DMS 273 (cell line): Measurements from ENCODE around the gene ALDH3B1.

Source experiments
- DNase-seq: peaks from one replicate; lab custom pipeline; 2025; ENCODE audit not compliant: unreplicated experiment; lab: John Stamatoyannopoulos, UW

ALDH3B1 gene

DNA sequence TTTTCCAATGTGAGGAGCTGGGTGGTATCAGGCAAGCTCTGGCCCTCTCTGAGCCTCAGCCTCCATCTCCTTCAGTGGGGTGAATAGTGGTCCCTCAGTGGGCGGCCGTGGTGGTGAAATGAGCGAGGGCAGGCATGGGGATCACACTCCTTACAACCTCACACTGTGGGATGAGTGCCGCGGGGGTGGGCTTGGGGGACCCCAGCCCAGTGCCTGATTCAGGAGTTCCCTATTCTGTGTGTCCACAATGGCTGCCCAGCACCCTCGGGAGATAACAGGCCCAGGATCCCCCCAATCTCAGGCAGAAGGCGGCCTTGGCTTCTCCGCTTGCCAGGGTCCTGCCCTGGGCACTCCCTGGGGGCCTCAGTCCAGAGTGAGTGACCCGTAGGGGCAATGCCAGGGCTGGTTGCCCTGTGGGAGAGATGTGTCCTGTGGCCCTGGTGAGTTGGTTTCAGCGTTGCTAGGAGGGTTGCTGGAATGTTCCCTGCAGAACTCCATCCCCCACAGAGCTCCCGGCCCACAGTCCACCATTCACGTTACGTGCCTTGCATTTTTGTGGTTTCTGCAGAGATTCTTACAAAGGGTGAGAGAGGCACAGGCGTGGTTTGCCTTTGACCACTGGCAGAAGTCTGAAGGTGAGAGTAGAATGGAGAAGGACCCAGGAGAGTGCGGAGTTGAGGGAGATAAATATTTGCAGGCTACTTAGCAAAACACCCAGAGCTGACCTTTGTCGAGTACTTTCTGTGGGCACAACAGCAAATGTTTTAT, 2.9 kb downstream of the ALDH3B1 start:
- DNase-seq, result no peak

DNA sequence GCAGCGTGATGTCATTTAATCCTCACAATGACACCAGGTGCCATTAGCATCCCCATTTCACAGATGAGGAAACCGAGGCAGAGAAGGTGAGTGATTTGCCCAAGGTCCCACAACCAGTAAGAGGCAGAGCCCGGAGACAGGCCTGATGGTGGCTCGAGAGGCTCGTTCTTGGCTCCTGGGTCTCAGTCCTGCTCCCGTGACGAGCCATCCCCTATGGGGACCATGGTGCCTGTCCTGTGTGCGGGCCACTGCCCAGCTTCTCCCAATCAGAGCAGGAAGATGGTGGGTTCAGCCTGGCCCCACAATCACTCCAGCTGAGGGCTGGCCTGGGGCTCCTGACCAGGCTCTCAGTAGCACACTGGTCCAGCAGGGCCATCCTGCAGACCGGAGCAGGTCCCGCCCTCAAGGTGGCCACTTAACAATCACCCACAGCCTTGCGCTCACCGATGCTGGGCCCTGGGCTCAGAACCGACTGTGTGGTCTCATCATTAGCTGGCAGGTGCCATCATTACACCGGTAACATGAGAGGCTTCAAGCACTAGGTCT, 3.6 kb downstream of the ALDH3B1 start:
- DNase-seq, result no peak

DNA sequence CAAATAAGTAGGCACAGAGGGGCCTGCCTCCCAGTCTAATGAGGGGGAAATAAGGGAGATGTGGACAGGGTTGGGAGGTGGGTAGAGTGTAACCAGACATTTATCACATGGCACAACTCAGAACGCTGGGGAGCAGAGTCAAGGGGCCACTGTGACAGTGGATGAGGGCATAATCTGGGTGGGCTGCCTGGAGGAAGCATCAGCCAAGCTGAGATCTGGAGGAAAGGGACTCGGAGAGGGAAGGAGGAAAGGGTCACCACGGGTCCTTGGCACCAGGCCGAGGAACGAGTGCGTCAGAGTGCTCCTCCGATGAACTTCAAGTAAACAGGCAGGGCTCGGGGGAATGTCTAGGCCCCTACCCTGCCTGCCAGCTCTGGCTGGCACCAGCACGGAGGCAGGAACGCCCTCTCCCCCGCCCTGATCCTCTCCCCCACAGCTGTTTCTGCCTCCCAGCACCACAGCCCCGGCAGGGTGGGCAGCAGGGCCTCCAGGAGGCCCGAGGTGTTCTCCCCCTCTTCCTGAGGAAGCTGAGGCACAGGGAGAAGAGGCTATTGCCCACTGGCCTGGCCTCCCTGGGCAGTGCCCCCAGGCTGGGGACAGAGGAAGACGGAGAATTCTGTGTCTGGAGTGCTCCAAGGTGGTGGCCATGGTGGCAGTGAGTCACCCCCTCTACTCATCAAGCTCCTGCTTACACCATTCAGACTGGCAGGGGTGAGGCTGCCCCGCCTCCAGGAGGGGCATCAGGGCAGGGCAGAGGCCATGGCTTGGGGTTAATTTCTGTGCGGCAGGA, 4.2 kb downstream of the ALDH3B1 start:
- DNase-seq, result peak; percentile 57

DNA sequence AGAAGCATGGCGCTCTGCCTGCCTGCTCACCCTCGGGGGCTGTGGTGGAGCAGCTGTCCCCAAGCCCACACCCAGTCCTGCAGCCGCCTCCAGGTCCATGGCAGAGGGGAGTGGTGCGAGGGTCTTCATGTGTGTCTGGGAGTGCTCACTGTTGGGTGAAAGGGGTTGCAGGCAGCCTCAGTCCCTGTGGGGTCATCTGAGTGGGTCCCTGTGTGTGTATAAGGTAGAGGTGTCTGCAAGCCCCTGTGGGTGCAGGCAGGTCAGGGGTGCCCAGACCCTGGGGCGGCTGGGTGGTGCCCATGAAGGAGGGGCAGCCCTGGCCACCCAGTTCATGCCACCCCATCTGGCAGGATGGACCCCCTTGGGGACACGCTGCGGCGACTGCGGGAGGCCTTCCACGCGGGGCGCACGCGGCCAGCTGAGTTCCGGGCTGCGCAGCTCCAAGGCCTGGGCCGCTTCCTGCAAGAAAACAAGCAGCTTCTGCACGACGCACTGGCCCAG, 4.9 kb downstream of the ALDH3B1 start:
- DNase-seq, result no peak

DNA sequence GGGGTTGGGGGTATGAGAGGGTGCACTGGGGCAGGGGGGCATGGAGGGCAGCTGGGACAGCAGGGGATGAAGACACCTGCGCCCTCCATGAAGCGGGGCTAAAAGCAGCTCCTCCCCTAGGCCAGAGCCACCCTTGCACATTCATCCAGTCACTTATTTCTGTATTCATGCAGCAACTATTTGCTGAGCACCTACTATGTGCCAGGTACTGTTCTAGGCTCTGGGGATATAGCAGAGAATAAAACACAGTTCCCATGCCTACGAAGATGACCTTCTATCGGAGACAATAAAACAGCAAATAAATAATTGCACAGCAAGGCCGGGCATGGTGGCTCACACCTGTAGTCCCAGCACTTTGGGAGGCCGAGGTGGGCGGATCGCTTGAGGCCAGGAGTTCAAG, 5.3 kb downstream of the ALDH3B1 start:
- no peak for DNase-seq

DNA sequence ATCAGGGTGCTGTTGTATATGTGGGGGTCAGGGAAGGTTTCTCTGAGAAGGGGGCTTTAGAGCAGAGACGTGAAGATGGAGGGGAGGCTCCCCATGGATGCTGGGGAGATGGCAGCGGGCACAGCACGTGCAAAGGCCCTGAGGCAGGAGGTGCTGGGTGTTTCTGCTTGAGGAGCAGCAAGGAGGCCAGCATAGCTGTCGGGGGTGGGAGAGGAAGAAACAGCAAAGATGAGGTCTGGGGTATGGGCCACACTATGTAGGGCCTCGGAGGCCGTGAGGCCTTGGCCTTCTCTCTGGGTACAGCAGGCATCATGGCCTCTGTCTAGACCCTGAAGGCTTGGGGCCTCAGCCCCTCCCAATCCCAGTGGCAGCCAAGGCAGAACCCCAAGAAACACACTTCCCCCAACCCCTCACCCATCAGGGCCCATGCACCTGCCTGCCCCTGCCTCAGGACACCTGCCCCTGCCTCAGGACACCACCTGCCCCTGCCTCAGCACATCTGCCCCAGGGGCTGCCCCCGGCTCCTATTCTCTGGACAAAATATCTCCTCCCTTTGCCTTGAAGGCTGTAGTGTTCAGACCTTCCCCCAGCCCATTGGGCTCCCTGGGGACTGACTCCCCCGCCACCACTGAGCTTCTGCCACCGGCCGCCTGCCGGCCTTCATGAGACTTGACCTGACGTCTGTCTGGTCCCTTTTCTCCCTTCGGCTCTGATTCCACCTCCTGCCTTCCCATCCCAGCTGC, 6.2 kb downstream of the ALDH3B1 start:
- DNase-seq, result peak; percentile 56

DNA sequence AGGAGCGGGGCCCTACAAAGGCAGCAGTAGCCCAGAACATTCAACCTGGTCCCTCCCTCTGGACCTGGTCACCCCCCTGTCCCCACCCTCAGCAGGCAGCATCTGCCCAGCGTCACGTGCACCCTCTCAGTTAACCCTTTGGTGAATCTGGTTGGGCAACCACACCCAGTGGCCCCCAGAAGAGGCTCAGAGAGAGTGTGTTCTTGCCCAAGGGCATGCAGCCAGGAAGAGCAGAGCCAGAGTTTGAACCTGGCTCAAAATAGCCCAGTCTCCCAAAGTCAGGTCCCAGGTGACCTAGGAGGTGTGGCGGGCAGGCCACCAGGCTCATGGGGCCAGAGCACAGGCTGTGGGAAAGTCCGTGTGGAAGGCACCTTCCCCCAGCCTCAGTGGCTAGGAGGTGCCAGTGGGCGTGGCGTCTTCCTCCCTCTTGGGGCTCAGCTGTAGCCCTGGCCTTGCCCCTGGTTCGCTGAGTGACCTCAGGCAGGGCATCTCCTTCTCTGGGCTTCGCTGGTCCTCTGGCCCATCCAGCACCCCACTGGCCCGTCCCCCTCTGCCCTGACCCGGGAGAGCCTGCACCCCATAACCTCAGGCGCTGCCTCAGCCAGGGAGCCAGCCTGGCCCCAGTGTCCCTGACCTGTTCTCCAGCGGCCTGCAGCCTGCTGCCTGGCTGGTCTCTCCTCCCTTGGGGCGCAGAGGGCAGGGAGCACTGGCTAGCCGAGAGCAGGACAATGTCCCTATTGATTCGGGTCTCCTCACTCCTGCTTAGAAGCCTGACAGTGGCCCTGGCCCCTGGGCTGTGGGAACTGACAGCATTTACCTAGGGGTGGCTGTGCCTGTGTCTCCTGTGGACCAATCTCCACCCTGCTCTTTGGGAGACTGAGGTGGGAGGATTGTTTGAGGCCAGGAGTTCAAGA, 7.0 kb downstream of the ALDH3B1 start:
- DNase-seq, result peak; percentile 56

DNA sequence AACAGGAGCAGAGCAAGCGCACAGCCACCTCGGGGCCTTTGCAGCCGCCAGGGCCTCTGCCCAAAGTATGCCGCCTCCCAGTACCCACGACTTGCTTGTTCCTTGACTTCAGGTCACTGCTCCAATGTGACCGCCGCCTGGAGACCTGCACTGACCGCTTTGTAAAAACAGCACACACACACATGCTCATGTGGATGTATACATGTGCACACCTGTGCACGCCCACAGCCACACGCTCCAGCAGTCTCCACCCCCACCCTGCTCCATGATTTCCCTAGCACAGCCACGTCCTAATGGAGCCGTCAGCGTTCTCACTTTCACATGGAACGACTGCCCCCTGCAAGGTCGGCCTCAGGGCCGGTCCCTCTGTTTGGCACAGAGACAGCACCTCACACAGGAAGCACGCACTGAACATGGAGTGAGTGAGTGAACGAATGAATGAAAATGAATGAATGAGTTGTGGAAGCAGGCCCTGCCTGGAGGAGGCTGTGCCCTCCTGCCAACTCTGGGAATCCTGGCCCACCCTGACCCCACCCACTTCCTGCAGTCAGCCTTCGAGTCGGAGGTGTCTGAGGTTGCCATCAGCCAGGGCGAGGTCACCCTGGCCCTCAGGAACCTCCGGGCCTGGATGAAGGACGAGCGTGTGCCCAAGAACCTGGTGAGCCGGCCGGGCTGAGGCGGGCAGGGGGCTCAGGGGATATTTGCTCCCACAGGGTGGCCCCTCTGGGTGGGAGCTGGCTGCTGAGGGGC, 8.0 kb downstream of the ALDH3B1 start:
- no peak for DNase-seq

DNA sequence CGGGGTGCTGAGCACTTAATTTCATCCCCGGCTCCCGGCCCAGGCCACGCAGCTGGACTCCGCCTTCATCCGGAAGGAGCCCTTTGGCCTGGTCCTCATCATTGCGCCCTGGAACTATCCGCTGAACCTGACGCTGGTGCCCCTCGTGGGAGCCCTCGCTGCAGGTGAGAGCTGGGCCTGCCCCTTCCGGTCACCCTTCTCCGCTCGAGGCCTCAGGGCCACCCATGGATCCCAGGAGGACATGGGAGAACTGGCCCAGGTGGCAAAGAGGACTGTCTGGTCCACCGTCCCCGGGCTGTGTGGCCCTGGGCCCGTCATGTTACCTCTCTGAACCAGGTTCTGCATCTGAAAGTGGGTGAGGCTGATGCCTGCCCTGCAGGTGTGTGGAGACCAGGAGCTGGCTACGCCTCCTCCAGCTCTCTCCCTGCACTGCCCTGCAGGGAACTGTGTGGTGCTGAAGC, 8.6 kb downstream of the ALDH3B1 start:
- DNase-seq, result no peak

DNA sequence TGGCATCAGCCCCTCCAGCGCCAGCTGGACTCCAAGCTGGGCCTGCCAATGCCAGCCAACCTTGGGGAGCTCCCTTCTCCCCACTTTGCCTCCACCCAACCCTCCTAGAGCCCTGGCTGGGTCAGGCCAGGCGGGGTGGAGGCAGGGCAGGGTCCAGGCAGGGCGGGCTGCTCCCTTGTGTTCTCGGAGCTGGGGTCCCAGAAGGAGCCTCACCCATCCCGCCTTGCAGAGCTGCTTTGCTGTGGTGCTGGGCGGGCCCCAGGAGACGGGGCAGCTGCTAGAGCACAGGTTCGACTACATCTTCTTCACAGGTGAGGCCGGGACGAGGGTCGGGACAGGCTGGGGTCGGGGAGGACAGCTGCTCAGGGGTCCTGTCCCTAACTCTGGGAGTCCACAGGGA, 9.4 kb downstream of the ALDH3B1 start:
- DNase-seq, result no peak

DNA sequence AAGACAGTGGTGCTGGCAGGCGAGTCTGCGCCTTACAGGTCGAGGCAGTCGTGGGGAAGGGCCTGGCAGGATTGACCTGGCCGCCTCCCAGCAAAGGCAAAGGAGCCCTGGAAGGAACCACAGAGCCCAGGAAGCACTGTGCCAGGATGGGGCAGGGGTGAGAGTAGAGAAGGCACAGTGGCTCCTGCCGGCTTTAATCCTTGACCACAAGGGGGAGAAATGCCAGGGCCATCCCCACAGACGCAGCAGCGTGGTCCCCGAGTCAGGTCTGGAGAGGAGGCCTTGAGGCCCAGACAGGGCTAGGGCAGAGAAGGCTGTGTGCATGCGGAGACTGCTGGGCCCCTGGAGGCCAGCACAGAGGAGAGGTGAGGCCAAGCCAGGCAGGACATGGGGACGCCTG, 10.4 kb downstream of the ALDH3B1 start:
- DNase-seq, result peak; percentile 56

DNA sequence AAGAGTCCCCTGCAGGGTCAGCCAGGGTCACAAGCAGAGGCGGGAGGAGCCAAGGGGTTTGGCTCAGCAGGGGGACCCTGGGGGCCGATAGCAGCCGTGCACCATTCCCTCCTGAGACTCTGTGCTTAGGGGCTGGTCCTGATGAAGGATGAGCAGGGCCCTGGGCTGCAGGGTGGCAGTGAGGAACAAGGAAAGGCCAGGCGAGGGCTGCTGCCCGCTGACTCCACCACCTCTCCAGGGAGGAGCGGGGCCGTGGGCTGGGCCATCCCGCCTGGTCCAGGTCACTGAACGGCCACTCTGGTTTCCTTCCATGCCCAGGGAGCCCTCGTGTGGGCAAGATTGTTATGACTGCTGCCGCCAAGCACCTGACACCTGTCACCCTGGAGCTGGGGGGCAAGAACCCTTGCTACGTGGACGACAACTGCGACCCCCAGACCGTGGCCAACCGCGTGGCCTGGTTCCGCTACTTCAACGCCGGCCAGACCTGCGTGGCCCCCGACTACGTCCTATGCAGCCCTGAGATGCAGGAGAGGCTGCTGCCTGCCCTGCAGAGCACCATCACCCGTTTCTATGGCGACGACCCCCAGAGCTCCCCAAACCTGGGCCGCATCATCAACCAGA, 11.2 kb downstream of the ALDH3B1 start:
- no peak for DNase-seq

DNA sequence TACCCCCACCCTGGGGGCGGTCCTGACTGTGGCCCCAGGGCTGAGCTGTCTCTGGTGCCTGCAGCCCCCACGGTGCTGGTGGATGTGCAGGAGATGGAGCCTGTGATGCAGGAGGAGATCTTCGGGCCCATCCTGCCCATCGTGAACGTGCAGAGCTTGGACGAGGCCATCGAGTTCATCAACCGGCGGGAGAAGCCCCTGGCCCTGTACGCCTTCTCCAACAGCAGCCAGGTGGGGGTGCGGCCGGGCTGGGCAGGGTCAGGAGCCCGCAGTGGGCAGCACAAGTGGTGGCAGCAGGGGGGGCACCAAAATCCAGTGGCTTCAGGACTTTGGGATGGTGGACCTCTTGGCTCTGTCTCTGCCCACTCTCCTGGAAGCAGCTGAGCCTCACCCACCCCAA, 12.4 kb downstream of the ALDH3B1 start:
- DNase-seq, result no peak

DNA sequence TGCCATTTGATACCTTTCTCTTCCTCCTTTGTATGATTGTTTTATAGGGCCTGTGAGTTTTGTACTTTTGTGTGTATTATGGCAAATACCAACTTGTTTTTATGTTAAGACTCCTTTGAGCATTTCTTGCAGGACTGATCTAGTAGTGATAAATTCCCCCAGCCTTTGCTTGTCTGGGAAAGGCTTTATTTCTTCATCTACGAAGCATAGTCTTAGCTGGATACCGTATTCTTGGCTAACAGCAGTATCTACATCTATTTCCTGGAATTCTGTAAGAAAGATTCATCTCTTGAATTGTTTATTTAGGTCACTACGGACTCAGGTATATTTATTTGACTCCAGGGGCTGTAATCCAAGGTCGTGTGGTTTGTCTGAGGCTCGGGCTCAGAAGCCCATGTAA, 14.4 kb downstream of the ALDH3B1 start:
- DNase-seq, result no peak

DNA sequence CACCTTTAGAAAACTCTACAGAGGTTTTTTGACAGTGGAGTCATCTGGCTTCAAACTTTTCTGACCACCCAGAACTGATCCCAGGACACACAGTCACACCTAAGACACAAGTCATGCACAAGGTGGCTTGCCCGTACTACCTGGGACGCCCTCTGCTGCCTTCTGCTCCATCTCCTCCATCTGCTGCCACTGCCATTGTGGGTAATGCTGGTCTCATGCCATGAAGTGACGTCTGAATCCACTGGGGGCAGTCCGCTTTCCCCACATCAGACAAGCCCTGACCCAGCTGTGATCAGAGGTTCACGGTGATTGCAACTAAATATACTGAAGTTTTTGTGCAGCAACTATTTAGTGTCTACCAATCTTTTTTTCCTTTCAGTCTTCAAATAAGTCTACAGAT, 14.9 kb downstream of the ALDH3B1 start:
- peak; percentile 58 for DNase-seq

DNA sequence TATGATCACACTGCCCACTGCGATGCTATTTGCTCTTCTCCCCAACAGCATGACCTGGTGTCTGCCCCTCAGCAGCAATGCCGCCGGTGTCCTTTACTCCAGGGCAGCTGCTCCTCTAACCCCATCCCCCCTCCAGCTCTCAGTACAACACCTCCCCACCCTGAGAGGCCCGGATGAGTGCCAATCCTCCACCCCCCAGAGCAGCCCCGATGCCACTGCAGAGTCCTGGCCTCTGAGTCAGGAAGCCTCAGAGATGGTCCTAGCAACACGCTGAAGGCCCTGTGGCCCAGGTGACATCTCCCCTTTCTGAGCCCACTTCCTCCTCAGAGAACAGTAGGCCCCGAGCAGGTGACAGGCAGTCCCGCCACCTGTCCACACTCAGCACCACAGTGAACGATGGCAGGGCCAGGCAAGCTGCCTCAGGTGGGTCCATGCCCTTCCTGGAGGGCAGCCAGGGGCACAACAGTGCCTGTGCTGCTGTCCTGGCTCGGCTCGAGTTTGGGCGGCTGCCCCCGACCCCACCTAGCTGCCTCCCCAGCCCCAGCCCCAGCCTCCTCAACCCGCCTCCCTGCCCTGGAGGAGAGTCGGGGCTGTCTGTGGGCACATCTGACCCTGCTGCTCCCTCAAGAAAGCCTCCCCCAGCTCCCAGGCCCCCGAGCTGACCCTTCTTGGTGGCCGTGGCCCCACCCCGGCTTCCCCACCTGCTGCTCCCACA, 16.4 kb downstream of the ALDH3B1 start:
- no peak for DNase-seq

DNA sequence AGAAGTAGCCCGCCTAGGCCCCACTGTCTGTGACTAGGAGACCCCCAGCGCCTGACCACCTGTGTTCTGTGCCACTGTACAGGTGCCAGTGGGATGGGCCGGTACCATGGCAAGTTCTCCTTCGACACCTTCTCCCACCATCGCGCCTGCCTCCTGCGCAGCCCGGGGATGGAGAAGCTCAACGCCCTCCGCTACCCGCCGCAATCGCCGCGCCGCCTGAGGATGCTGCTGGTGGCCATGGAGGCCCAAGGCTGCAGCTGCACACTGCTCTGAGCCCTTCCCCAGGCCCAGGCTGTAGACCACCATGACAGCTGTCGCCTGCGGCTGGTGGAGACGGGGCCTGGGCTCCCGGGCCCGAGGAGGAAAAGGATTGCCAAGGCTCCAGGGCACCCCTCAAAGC, 17.5 kb downstream of the ALDH3B1 start:
- DNase-seq, result no peak

DNA sequence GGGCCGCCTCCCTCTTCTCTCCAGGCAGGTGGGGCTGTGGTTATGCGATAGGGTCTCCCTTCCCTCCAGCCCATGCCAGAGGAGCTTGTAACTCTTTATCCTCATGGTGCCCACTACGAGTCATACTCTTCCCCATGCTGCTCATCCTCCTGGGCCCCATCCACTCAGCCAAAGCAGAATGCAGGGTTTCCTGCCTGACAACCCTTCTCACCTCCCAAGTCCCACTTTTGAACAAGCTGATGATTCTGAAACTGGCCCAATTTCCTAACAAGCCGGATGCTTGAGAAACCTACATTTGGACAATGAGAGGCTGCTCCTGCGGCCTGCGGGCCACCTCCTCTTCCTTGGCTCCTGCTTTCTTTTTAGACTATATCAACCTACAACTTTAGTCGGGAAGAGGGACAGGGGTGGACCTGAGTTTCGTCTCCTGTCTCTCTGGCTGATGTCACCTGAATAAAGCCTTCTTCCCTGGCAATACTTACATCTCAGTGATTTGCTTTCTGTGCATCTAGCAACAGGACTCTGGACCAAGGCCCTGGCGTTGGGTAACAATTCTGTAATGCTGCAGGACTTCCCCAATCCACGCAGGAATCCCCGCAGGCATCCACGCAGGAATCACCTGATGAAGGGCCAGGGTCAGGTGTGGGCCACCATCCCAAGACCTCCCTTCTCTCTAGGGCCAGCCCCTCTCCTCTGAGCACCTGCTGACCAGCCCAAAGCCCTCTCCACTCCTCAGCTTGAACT, 18.8 kb downstream of the ALDH3B1 start:
- DNase-seq, result no peak
